Measurements from ENCODE around the gene C2CD3. TPM values are rescaled to one million over a fixed set of nuclear protein-coding genes. Genes with fewer than 3 reads are reported as not detected.

C2CD3 gene
- total RNA-seq, 4 donors from 2014 or later: 5.9 to 19.1 (median 14.2) TPM

GRCh38 chr11:74094393-74094792 is 76.4 kb downstream of the C2CD3 start:
- DNase-seq: no peak
- peaks cover 3 to 99% (median 8%) of the 10 kb centered on the region in 3 donors for H3K36me3 ChIP-seq
- 85 to 96% methylated on average over 4 of the region's 4 CpGs for WGBS, 2 donors

GRCh38 chr11:74092425-74092824 is 78.4 kb downstream of the C2CD3 start:
- 77 to 97% methylated on average over 5 to 6 of the region's 6 CpGs for WGBS, 2 donors
- intact Hi-C loops (cut with DNase I): loop anchor here (10.0 kb wide), 1 partner anchor 128 kb away; no protein-coding TSS in a partner anchor

More at GRCh38 chr11:74094393-74094792, 76.4 kb downstream of the C2CD3 start:
- H3K9me3 ChIP-seq: no peaks in the 10 kb centered on the region
- H3K4me1 ChIP-seq: no peaks in the 10 kb centered on the region
- no peaks in the 10 kb centered on the region for H3K27me3 ChIP-seq
- no peak for TF ChIP-seq POLR2A (IDR thresholded peaks at IDR 0.05)
- no peak for TF ChIP-seq CTCF (IDR thresholded peaks at IDR 0.05)
- no peak overlapping the region for H3K27ac ChIP-seq
- no peak overlapping the region for H3K4me3 ChIP-seq
- intact Hi-C loops (cut with DNase I): loop anchor here (10.0 kb wide), 1 partner anchor 130 kb away; no protein-coding TSS in a partner anchor

GRCh38 chr11:74091549-74091948 is 79.3 kb downstream of the C2CD3 start:
- DNase-seq: no peak
- H3K4me3 ChIP-seq: no peak overlapping the region
- TF ChIP-seq POLR2A (IDR thresholded peaks at IDR 0.05): no peak
- TF ChIP-seq CTCF (IDR thresholded peaks at IDR 0.05): no peak
- H3K27me3 ChIP-seq: no peaks in the 10 kb centered on the region
- no peaks in the 10 kb centered on the region for H3K9me3 ChIP-seq
- peaks cover 4 to 99% (median 8%) of the 10 kb centered on the region in 3 donors for H3K36me3 ChIP-seq
- no peaks in the 10 kb centered on the region for H3K4me1 ChIP-seq
- no peak overlapping the region for H3K27ac ChIP-seq
- WGBS, 2 donors: 71 to 96% methylated on average over 1 of the region's 1 CpG
- intact Hi-C loops (cut with DNase I): loop anchor here (10.0 kb wide), 1 partner anchor 127 kb away; no protein-coding TSS in a partner anchor

More at GRCh38 chr11:74092425-74092824, 78.4 kb downstream of the C2CD3 start:
- DNase-seq: no peak
- Histone ChIP-seq H3K4me1 (no peaks in the 10 kb centered on the region), H3K9me3 (no peaks in the 10 kb centered on the region), H3K27ac (no peak overlapping the region), H3K4me3 (no peak overlapping the region), H3K27me3 (no peaks in the 10 kb centered on the region), H3K36me3 (peaks cover 4 to 99% (median 8%) of the 10 kb centered on the region in 3 donors)
- TF ChIP-seq POLR2A (IDR thresholded peaks at IDR 0.05): no peak
- no peak for TF ChIP-seq CTCF (IDR thresholded peaks at IDR 0.05)

- WGBS, 2 donors: 85% methylated on average over 3 of the region's 3 CpGs
- peaks cover 4 to 99% (median 8%) of the 10 kb centered on the region in 3 donors for H3K36me3 ChIP-seq
Measured at GRCh38 chr11:74090701-74091100, 80.1 kb downstream of the C2CD3 start.

More at GRCh38 chr11:74090701-74091100, 80.1 kb downstream of the C2CD3 start:
- Histone ChIP-seq H3K27me3 (no peaks in the 10 kb centered on the region), H3K9me3 (no peaks in the 10 kb centered on the region), H3K4me3 (no peak overlapping the region), H3K4me1 (no peaks in the 10 kb centered on the region), H3K27ac (no peak overlapping the region)
- TF ChIP-seq POLR2A (IDR thresholded peaks at IDR 0.05): no peak
- peak in 2 of 6 experiments; percentile 11 to 25 for TF ChIP-seq CTCF (IDR thresholded peaks at IDR 0.05)
- intact Hi-C loops (cut with DNase I): loop anchor here (10.0 kb wide), 1 partner anchor 126 kb away; no protein-coding TSS in a partner anchor
- DNase-seq: no peak

Measured in esophagus squamous epithelium (tissue), 5 donors.